NCI-H2107 treated with DMSO at 0.1 percent for 48 hours (cell line): ENCODE measurements around the gene PHLDA2.

Experiments used
- DNase-seq: peaks from one replicate; lab custom pipeline; 2025; ENCODE audit not compliant: unreplicated experiment; lab: John Stamatoyannopoulos, UW

The PHLDA2 gene

GRCh38 chr11:2929950-2930703 is 907 bp upstream of the PHLDA2 start:
- DNase-seq = no peak

GRCh38 chr11:2929531-2929949 is 320 bp upstream of the PHLDA2 start:
- no peak for DNase-seq

GRCh38 chr11:2927851-2928604 is 1.2 kb downstream of the PHLDA2 start:
- DNase-seq = no peak

- DNase-seq = no peak
Measured at GRCh38 chr11:2927121-2927800, 2.0 kb downstream of the PHLDA2 start.

GRCh38 chr11:2926611-2927051 is 2.6 kb downstream of the PHLDA2 start:
- no peak for DNase-seq

- no peak for DNase-seq
Measured at GRCh38 chr11:2924821-2925675, 4.2 kb downstream of the PHLDA2 start.

- no peak for DNase-seq
Measured at GRCh38 chr11:2924381-2924780, 4.8 kb downstream of the PHLDA2 start.

- no peak for DNase-seq
Measured at GRCh38 chr11:2923446-2924375, 5.5 kb downstream of the PHLDA2 start.

- DNase-seq = no peak
Measured at GRCh38 chr11:2922655-2923054, 6.6 kb downstream of the PHLDA2 start.

- DNase-seq = no peak
Measured at GRCh38 chr11:2921742-2922493, 7.3 kb downstream of the PHLDA2 start.

GRCh38 chr11:2921261-2921660 is 8.0 kb downstream of the PHLDA2 start:
- DNase-seq = no peak

GRCh38 chr11:2920343-2920742 is 8.9 kb downstream of the PHLDA2 start:
- DNase-seq = no peak

- no peak for DNase-seq
Measured at GRCh38 chr11:2919837-2920236, 9.4 kb downstream of the PHLDA2 start.

GRCh38 chr11:2919188-2919587 is 10.0 kb downstream of the PHLDA2 start:
- DNase-seq = no peak

- no peak for DNase-seq
Measured at GRCh38 chr11:2917842-2918490, 11.3 kb downstream of the PHLDA2 start.

GRCh38 chr11:2916892-2917645 is 12.2 kb downstream of the PHLDA2 start:
- DNase-seq = no peak

- DNase-seq = no peak
Measured at GRCh38 chr11:2916114-2916891, 12.9 kb downstream of the PHLDA2 start.
